ENCODE measurements around the gene TTC1. TPM values are rescaled to one million over a fixed set of nuclear protein-coding genes. Genes with fewer than 3 reads are reported as not detected.
A peak's percentile ranks its signal among the peaks of the same experiment; 100 is the strongest.

The TTC1 gene
- total and polyA plus RNA-seq, 9 of the 15 experiments (the other 6 are each of a cell fraction or from before 2014, with no cell fraction given): 51.9 to 173 (median 87.7) TPM

- TF ChIP-seq CLOCK (CRISPR knock-in tag; IDR thresholded peaks at IDR 0.05; ENCODE audit: borderline replicate concordance) (no peak), ZNF561 (CRISPR knock-in tag; conservative IDR thresholded peaks at IDR 0.05) (no peak), ZC3H4 (CRISPR knock-in tag; IDR thresholded peaks at IDR 0.05; ENCODE audit: borderline replicate concordance) (no peak), MYBL2 (IDR thresholded peaks at IDR 0.05; ENCODE audit: low read depth) (no peak), MYBL2 (CRISPR knock-in tag; IDR thresholded peaks at IDR 0.05; ENCODE audit: borderline replicate concordance) (no peak), RFX5 (IDR thresholded peaks at IDR 0.05; ENCODE audit: low read depth, low read length) (no peak), JUN (IDR thresholded peaks at IDR 0.05; ENCODE audit: borderline replicate concordance, low read depth, low read length) (peak; percentile 87), JUN (CRISPR knock-in tag; IDR thresholded peaks at IDR 0.05; ENCODE audit: borderline replicate concordance) (no peak), YBX1 (IDR thresholded peaks at IDR 0.05) (no peak), ZBTB8A (IDR thresholded peaks at IDR 0.05; ENCODE audit: partially characterized antibody) (no peak), HIVEP1 (CRISPR knock-in tag; IDR thresholded peaks at IDR 0.05) (no peak), TCF7 (IDR thresholded peaks at IDR 0.05; ENCODE audit: borderline replicate concordance) (no peak), ZNF583 (CRISPR knock-in tag; IDR thresholded peaks at IDR 0.05) (no peak), GTF2F1 (IDR thresholded peaks at IDR 0.05; ENCODE audit: low read depth, low read length) (no peak), THAP7 (CRISPR knock-in tag; IDR thresholded peaks at IDR 0.05) (no peak), POLR2AphosphoS2 (IDR thresholded peaks at IDR 0.05; ENCODE audit: low read length) (peak; percentile 52; the same call in 1 of the 2 replicates)
- TF ChIP-seq, protein P1, sequence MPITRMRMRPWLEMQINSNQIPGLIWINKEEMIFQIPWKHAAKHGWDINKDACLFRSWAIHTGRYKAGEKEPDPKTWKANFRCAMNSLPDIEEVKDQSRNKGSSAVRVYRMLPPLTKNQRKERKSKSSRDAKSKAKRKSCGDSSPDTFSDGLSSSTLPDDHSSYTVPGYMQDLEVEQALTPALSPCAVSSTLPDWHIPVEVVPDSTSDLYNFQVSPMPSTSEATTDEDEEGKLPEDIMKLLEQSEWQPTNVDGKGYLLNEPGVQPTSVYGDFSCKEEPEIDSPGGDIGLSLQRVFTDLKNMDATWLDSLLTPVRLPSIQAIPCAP (CRISPR knock-in tag; IDR thresholded peaks at IDR 0.05; ENCODE audit: borderline replicate concordance): no peak
These were observed at the start of gene TTC1 (continued) for GRCh38 chr5:160008877-160009590.

Measured in K562 (cell line).